Endothelial cell of umbilical vein (primary cell): ENCODE results near the gene MAP4K4. TPM values are rescaled to one million over a fixed set of nuclear protein-coding genes. Genes with fewer than 3 reads are reported as not detected.

ENCODE experiments used
- BruUV-seq: library from RNA; stranded (reverse); fragments of 400-500 nt; replicated peaks from 2 replicates; lab custom pipeline; 2021; lab: Mats Ljungman, UMichigan
- CTCF ChIA-PET: fragments of 300-600, 350-600 bp; sonication (Branson Sonifier 250); formaldehyde crosslinking; loops from one replicate; lab custom pipeline; 2021; ENCODE audit warnings: antibody characterized with exemption, inconsistent platforms; lab: Charles Lee
- POLR2A ChIA-PET: fragments of 300-600, 350-600 bp; sonication (Branson Sonifier 250); formaldehyde crosslinking; loops from one replicate; lab custom pipeline; 2021; ENCODE audit warnings: antibody characterized with exemption, inconsistent platforms; lab: Charles Lee
- DNase-seq: peaks from one replicate; pipeline ENCODE4 v3.0.0-alpha.2; 2011; ENCODE audit warnings: low read depth, low spot score
- FAIRE-seq: peaks from 2 replicates; lab custom pipeline; 2011; peaks lifted over from hg19 to GRCh38; lab: Jason Lieb, UNC
- H2AFZ ChIP-seq: 2 replicates; pipeline ENCODE4 v1.6.0; 2012; ENCODE audit warnings: low read depth, low read length, control low read depth, inconsistent platforms
- H3K27ac ChIP-seq: 2 replicates; pipeline ENCODE4 v1.5.1; 2011; ENCODE audit warnings: low read depth, mild to moderate bottlenecking, control low read depth, low read length, moderate library complexity; ENCODE audit not compliant: insufficient read depth
- H3K27me3 ChIP-seq, 2 experiments: 2 replicates each; pipeline versions ENCODE4 v1.6.0 to v1.6.1; 2011; ENCODE audit warnings: low read length in 2 of 2, mixed read lengths in 1 of 2; ENCODE audit not compliant: control insufficient read depth in 2 of 2, insufficient read depth in 2 of 2
- H3K36me3 ChIP-seq, 2 experiments: 2 replicates in 1 of 2; 3 replicates in 1 of 2; pipeline ENCODE4 v1.5.1; 2011; ENCODE audit warnings: low read length in 2 of 2, mild to moderate bottlenecking in 1 of 2, moderate library complexity in 1 of 2; ENCODE audit not compliant: control insufficient read depth in 2 of 2, insufficient read depth in 2 of 2; ENCODE audit errors: extremely low read depth in 1 of 2
- H3K4me1 ChIP-seq: 3 replicates; pipeline ENCODE4 v1.5.1; 2011; ENCODE audit warnings: mild to moderate bottlenecking, low read length; ENCODE audit not compliant: control insufficient read depth, insufficient read depth; ENCODE audit errors: extremely low read depth
- H3K4me2 ChIP-seq: 2 replicates; pipeline ENCODE4 v1.6.1; 2011; ENCODE audit warnings: low read length, control low read depth, mixed read lengths; ENCODE audit not compliant: insufficient read depth
- H3K4me3 ChIP-seq, 3 experiments: fragments of 200-600 bp in 1 of 3; sonication (generic), shearing (Covaris generic) in 1 of 3; replicated peaks in 1 of 3; 2 replicates each; pipeline ENCODE4 v1.5.1; 2011 to 2016; ENCODE audit warnings: control low read depth in 3 of 3, low read length in 3 of 3, mild to moderate bottlenecking in 2 of 3, inconsistent platforms in 1 of 3, low read depth in 1 of 3, moderate library complexity in 1 of 3; ENCODE audit not compliant: insufficient read depth in 1 of 3
- H3K79me2 ChIP-seq: 2 replicates; pipeline ENCODE4 v1.6.0; 2012; ENCODE audit warnings: low read length, inconsistent platforms; ENCODE audit not compliant: control insufficient read depth, insufficient read depth
- H3K9ac ChIP-seq: replicated peaks from 2 replicates; pipeline ENCODE3; 2011; ENCODE audit warnings: low read length, control low read depth; ENCODE audit not compliant: insufficient read depth; ENCODE audit errors: extremely low read depth
- H3K9me1 ChIP-seq: replicated peaks from 3 replicates; pipeline ENCODE4 v1.6.0; 2011; ENCODE audit warnings: mild to moderate bottlenecking, low read length; ENCODE audit not compliant: control insufficient read depth, insufficient read depth; ENCODE audit errors: extremely low read depth
- H3K9me3 ChIP-seq: replicated peaks from 2 replicates; pipeline ENCODE4 v1.5.1; 2012; ENCODE audit warnings: low read length, inconsistent platforms; ENCODE audit not compliant: control insufficient read depth, insufficient read depth
- H4K20me1 ChIP-seq: replicated peaks from 2 replicates; pipeline ENCODE3; 2011; ENCODE audit warnings: mild to moderate bottlenecking, low read length; ENCODE audit not compliant: control insufficient read depth, insufficient read depth; ENCODE audit errors: extremely low read depth
- CTCF ChIP-seq, 2 donors: IDR thresholded peaks; 1 replicate in 1 of 2; 2 replicates in 1 of 2; pipeline ENCODE4 v1.5.1; 2011; ENCODE audit warnings: low read length in 2 of 2, mild to moderate bottlenecking in 2 of 2, moderate library complexity in 2 of 2, control low read depth in 1 of 2, inconsistent platforms in 1 of 2, low read depth in 1 of 2; ENCODE audit not compliant: insufficient read depth in 1 of 2; ENCODE audit errors: extremely low read depth in 1 of 2
- EZH2 ChIP-seq: IDR thresholded peaks from 2 replicates; pipeline ENCODE4 v1.6.1; 2012; ENCODE audit warnings: borderline replicate concordance, low read depth, mild to moderate bottlenecking, moderate library complexity, low read length, inconsistent platforms; ENCODE audit not compliant: severe bottlenecking
- FOS ChIP-seq: IDR thresholded peaks from 2 replicates; pipeline ENCODE4 v1.6.1; 2011; ENCODE audit warnings: mild to moderate bottlenecking, low read length, moderate library complexity, borderline replicate concordance; ENCODE audit not compliant: insufficient read depth
- GATA2 ChIP-seq: IDR thresholded peaks from 2 replicates; pipeline ENCODE4 v1.7.0; 2011; ENCODE audit warnings: low read depth, mild to moderate bottlenecking, moderate library complexity, mixed read lengths, low read length; ENCODE audit not compliant: insufficient read length, insufficient read depth
- JUN ChIP-seq: IDR thresholded peaks from 2 replicates; pipeline ENCODE4 v1.6.1; 2011; ENCODE audit warnings: borderline replicate concordance, low read depth; ENCODE audit not compliant: insufficient read length, insufficient read depth
- MAX ChIP-seq: IDR thresholded peaks from 2 replicates; pipeline ENCODE4 v1.6.1; 2011; ENCODE audit not compliant: insufficient read depth, insufficient read length
- MYC ChIP-seq: IDR thresholded peaks from one replicate; pipeline ENCODE4 v1.6.1; 2011; ENCODE audit warnings: mild to moderate bottlenecking, low read depth, low read length
- POLR2A ChIP-seq: IDR thresholded peaks from 2 replicates; pipeline ENCODE4 v1.6.1; 2012; ENCODE audit warnings: low read depth, mild to moderate bottlenecking, control low read depth, low read length
- POLR2AphosphoS5 ChIP-seq: IDR thresholded peaks from 2 replicates; pipeline ENCODE4 v1.6.1; 2012; ENCODE audit warnings: low read depth, mild to moderate bottlenecking, control low read depth, low read length, moderate library complexity; ENCODE audit not compliant: insufficient read depth
- dilution Hi-C: fragments of 300-500 bp; cut with MboI; formaldehyde crosslinking; loops from one replicate; pipeline ENCODE4 v1.15.0; 2019; ENCODE audit warnings: low sequenced_read_pairs; ENCODE audit not compliant: extremely low pct_ligation_motif_present
- intact Hi-C: fragments of 100-400 bp; cut with micrococcal nuclease; formaldehyde crosslinking; loops from one replicate; pipeline ENCODE4 v1.10.0; 2022
- polyA plus RNA-seq, 4 experiments: library from polyadenylated mRNA; depleted of rRNA in 3 of 4; stranded (reverse) in 3 of 4; unstranded in 1 of 4; fragments of >200 nt; gene quantifications; 2 replicates each; pipeline versions ENCODE4 v1.2.1 to v1.2.3, GENCODE V29; 2011 to 2012; ENCODE audit warnings: missing spikeins in 1 of 4
- total RNA-seq: library from RNA; stranded (reverse); gene quantifications from 2 replicates; pipeline ENCODE4 v1.2.3, GENCODE V29; 2021

MAP4K4 gene
- total and polyA plus RNA-seq, 2 donors (not counting 3 experiments of a cell fraction or from before 2014, with no cell fraction given) = 79.4 to 269 TPM

- H4K20me1 ChIP-seq = no peaks in the 10 kb centered on the region
- no peak overlapping the region for H3K4me3 ChIP-seq
- H2AFZ ChIP-seq = no peak overlapping the region
- FAIRE-seq (no peak), DNase-seq (no peak)
- intact Hi-C loops = no loop called here
- BruUV-seq = no TSS peak
- no peaks in the 10 kb centered on the region for H3K27me3 ChIP-seq
- H3K4me2 ChIP-seq = no peak overlapping the region
- TF ChIP-seq MYC (no peak), EZH2 (no peak), GATA2 (no peak), POLR2A (no peak), JUN (no peak), MAX (no peak), POLR2AphosphoS5 (no peak), CTCF (IDR thresholded peaks at IDR 0.05; ENCODE audit: extremely low read depth in 1 of 2, insufficient read depth in 1 of 2, low read depth in 1 of 2, low read length in 2 of 2) (no peak), FOS (no peak)
- dilution Hi-C loops = no loop called here
- H3K27ac ChIP-seq = no peak overlapping the region
- H3K9ac ChIP-seq = no peak overlapping the region
- peaks cover 33% of the 10 kb centered on the region for H3K4me1 ChIP-seq
- CTCF ChIA-PET = interaction anchor here (0.9 to 2.8 kb wide), 4 partner anchors 10 to 500 kb away, joined by 3 to 12 read pairs (median 4); no protein-coding TSS in a partner anchor
- H3K9me3 ChIP-seq = no peaks in the 10 kb centered on the region
- POLR2A ChIA-PET = no interaction called here
- peaks cover 70% of the 10 kb centered on the region for H3K79me2 ChIP-seq
- no peaks in the 10 kb centered on the region for H3K9me1 ChIP-seq
- peaks cover 22 to 35% of the 10 kb centered on the region in 2 experiments for H3K36me3 ChIP-seq
Measured at GRCh38 chr2:101841679-101842327, 144.3 kb downstream of the MAP4K4 start.
